ENCODE results near the gene ZFP91.

ZFP91 gene

GRCh38 chr11:58636587-58636986, 57.7 kb downstream of the ZFP91 start:
- DNase-seq, result no peak

- no peak for DNase-seq
These were observed 58.5 kb downstream of the ZFP91 start for GRCh38 chr11:58637371-58637770.

- no peak for DNase-seq
These were observed 60.2 kb downstream of the ZFP91 start for GRCh38 chr11:58639103-58639502.

- no peak for DNase-seq
These were observed 60.8 kb downstream of the ZFP91 start for GRCh38 chr11:58639669-58640068.

- DNase-seq, result no peak
These were observed 61.6 kb downstream of the ZFP91 start for GRCh38 chr11:58640386-58641023.

GRCh38 chr11:58641341-58641740, 62.5 kb downstream of the ZFP91 start:
- no peak for DNase-seq

- DNase-seq, result no peak
These were observed 63.1 kb downstream of the ZFP91 start for GRCh38 chr11:58641803-58642581.

- DNase-seq, result no peak
These were observed 67.0 kb downstream of the ZFP91 start for GRCh38 chr11:58645854-58646253.

GRCh38 chr11:58647141-58647699, 68.4 kb downstream of the ZFP91 start:
- DNase-seq, result no peak

- DNase-seq, result no peak
These were observed 69.0 kb downstream of the ZFP91 start for GRCh38 chr11:58647866-58648265.

- DNase-seq, result no peak
These were observed 70.8 kb downstream of the ZFP91 start for GRCh38 chr11:58649623-58650022.

GRCh38 chr11:58650496-58650895, 71.6 kb downstream of the ZFP91 start:
- DNase-seq, result no peak

- no peak for DNase-seq
These were observed 73.9 kb downstream of the ZFP91 start for GRCh38 chr11:58652726-58653280.

- DNase-seq, result peak; percentile 17
These were observed 75.4 kb downstream of the ZFP91 start for GRCh38 chr11:58654079-58654907.

GRCh38 chr11:58654908-58655296, 76.0 kb downstream of the ZFP91 start:
- DNase-seq, result no peak

- no peak for DNase-seq
These were observed 77.5 kb downstream of the ZFP91 start for GRCh38 chr11:58656348-58656747.

- DNase-seq, result no peak
These were observed 79.8 kb downstream of the ZFP91 start for GRCh38 chr11:58658623-58659022.

- DNase-seq, result no peak
These were observed 80.5 kb downstream of the ZFP91 start for GRCh38 chr11:58659404-58659803.

- no peak for DNase-seq
These were observed 81.2 kb downstream of the ZFP91 start for GRCh38 chr11:58659910-58660570.

All from NCI-H1436 treated with DMSO at 0.1 percent for 48 hours (cell line).